Gastrocnemius medialis (tissue), 4 donors: ENCODE measurements around the gene MAPK8IP1. TPM values are rescaled to one million over a fixed set of nuclear protein-coding genes. Genes with fewer than 3 reads are reported as not detected.

Experiments used
- ATAC-seq, 2 donors: fragments of 150-250 bp; one replicate each; pipeline ENCODE4 v1.9.1; 2016
- DNase-seq, 2 donors: peaks; one replicate each; pipeline ENCODE4 v3.0.0-alpha.2; 2019
- H3K27ac ChIP-seq, 4 donors: fragments of 200-600 bp; sonication (generic); 1 replicate in 1 of 4; 2 replicates in 3 of 4; pipeline ENCODE4 v1.5.1; 2016 to 2018; ENCODE audit warnings: mild to moderate bottlenecking in 2 of 4, moderate library complexity in 1 of 4
- H3K27me3 ChIP-seq, 3 donors: fragments of 200-600 bp; sonication (generic) in 2 of 3; 1 replicate in 1 of 3; 2 replicates in 2 of 3; pipeline versions ENCODE4 v1.5.1 to v1.6.0; 2016 to 2019; ENCODE audit warnings: mild to moderate bottlenecking in 1 of 3, moderate library complexity in 1 of 3
- H3K36me3 ChIP-seq, 2 donors: fragments of 200-600 bp; sonication (generic) in 1 of 2; one replicate each; pipeline ENCODE4 v1.5.1; 2017 to 2018
- H3K4me1 ChIP-seq, 2 donors: fragments of 200-600 bp; sonication (generic) in 1 of 2; one replicate each; pipeline ENCODE4 v1.5.1; 2016 to 2017; ENCODE audit warnings: mild to moderate bottlenecking in 2 of 2
- H3K4me3 ChIP-seq, 4 donors: fragments of 200-600 bp; sonication (generic) in 3 of 4; 1 replicate in 1 of 4; 2 replicates in 3 of 4; pipeline ENCODE4 v1.5.1; 2016 to 2019; ENCODE audit warnings: mild to moderate bottlenecking in 2 of 4
- H3K9me3 ChIP-seq, 3 donors: fragments of 200-600 bp; sonication (generic) in 2 of 3; 1 replicate in 1 of 3; 2 replicates in 2 of 3; pipeline ENCODE4 v1.5.1; 2016 to 2019
- CTCF ChIP-seq, 5 experiments: fragments of 450-650 bp in 3 of 5; fragments of 200-600 bp in 2 of 5; sonication (generic) in 2 of 5; IDR thresholded peaks in 4 of 5; conservative IDR thresholded peaks in 1 of 5; 1 replicate in 4 of 5; 2 replicates in 1 of 5; pipeline ENCODE4 v1.5.1; 2016 to 2019; ENCODE audit warnings: antibody characterized with exemption in 5 of 5, mild to moderate bottlenecking in 3 of 5, moderate library complexity in 3 of 5
- POLR2A ChIP-seq, 2 donors: fragments of 450-650 bp; IDR thresholded peaks; one replicate each; pipeline ENCODE4 v1.6.1; 2017; ENCODE audit warnings: antibody characterized with exemption in 2 of 2, mild to moderate bottlenecking in 2 of 2, moderate library complexity in 2 of 2
- in situ Hi-C, 4 donors: fragments of 200-750 bp; cut with MboI; loops; one replicate each; pipeline versions ENCODE4 v1.15.0 to v1.8.0; 2017; ENCODE audit warnings: low sequenced_read_pairs in 4 of 4
- intact Hi-C: fragments of 100-400 bp; cut with DNase I; formaldehyde crosslinking; loops from one replicate; pipeline ENCODE4 v1.15.1; 2023; ENCODE audit warnings: low total_unique reads
- total RNA-seq, 4 donors: library from RNA; depleted of rRNA; stranded (reverse); fragments of >200 nt; gene quantifications; one replicate each; pipeline versions ENCODE4 v1.1.0 to v1.2.3, GENCODE V29; 2016

The MAPK8IP1 gene
- total RNA-seq, 4 donors from 2014 or later, result 1.4 to 4.0 (median 1.9) TPM

GRCh38 chr11:45894555-45895247 lies 9.2 kb downstream of the MAPK8IP1 start:
- in situ Hi-C loops (no loop called here), intact Hi-C loops (no loop called here)
- ATAC-seq (no peak), DNase-seq (no peak)
- TF ChIP-seq CTCF (IDR thresholded peaks at IDR 0.05 in 4 of 5, conservative IDR thresholded peaks at IDR 0.05 in 1 of 5), result no peak
- TF ChIP-seq POLR2A (IDR thresholded peaks at IDR 0.05), result no peak
- Histone ChIP-seq H3K27ac (no peak overlapping the region), H3K4me1 (peaks cover 0 to 10% of the 10 kb centered on the region in 2 donors), H3K27me3 (peaks cover 0 to 13% (median 8%) of the 10 kb centered on the region in 3 donors), H3K9me3 (no peaks in the 10 kb centered on the region), H3K36me3 (no peaks in the 10 kb centered on the region), H3K4me3 (no peak overlapping the region)

- peaks cover 0 to 11% of the 10 kb centered on the region in 2 donors for H3K4me1 ChIP-seq
- in situ Hi-C loops, result no loop called here
These were observed 10.3 kb downstream of the MAPK8IP1 start for GRCh38 chr11:45895553-45896259.

GRCh38 chr11:45896422-45896984 lies 11.1 kb downstream of the MAPK8IP1 start:
- DNase-seq (no peak), ATAC-seq (no peak)
- Histone ChIP-seq H3K27me3 (peaks cover 0 to 15% (median 8%) of the 10 kb centered on the region in 3 donors), H3K4me3 (no peak overlapping the region), H3K36me3 (no peaks in the 10 kb centered on the region), H3K27ac (no peak overlapping the region), H3K4me1 (peaks cover 0 to 16% of the 10 kb centered on the region in 2 donors), H3K9me3 (no peaks in the 10 kb centered on the region)
- intact Hi-C loops, result no loop called here
- TF ChIP-seq POLR2A (IDR thresholded peaks at IDR 0.05) (no peak), CTCF (IDR thresholded peaks at IDR 0.05 in 4 of 5, conservative IDR thresholded peaks at IDR 0.05 in 1 of 5) (no peak)
- in situ Hi-C loops, result no loop called here

More at GRCh38 chr11:45895553-45896259, 10.3 kb downstream of the MAPK8IP1 start:
- H3K36me3 ChIP-seq, result no peaks in the 10 kb centered on the region
- peaks cover 0 to 15% (median 8%) of the 10 kb centered on the region in 3 donors for H3K27me3 ChIP-seq
- no peaks in the 10 kb centered on the region for H3K9me3 ChIP-seq
- no peak overlapping the region for H3K4me3 ChIP-seq
- DNase-seq (no peak), ATAC-seq (no peak)
- intact Hi-C loops, result no loop called here
- H3K27ac ChIP-seq, result no peak overlapping the region
- TF ChIP-seq POLR2A (IDR thresholded peaks at IDR 0.05), result no peak
- TF ChIP-seq CTCF (IDR thresholded peaks at IDR 0.05 in 4 of 5, conservative IDR thresholded peaks at IDR 0.05 in 1 of 5), result no peak

GRCh38 chr11:45897556-45897955 lies 12.1 kb downstream of the MAPK8IP1 start:
- intact Hi-C loops, result no loop called here
- no peak for DNase-seq
- TF ChIP-seq CTCF (IDR thresholded peaks at IDR 0.05 in 4 of 5, conservative IDR thresholded peaks at IDR 0.05 in 1 of 5), result no peak
- TF ChIP-seq POLR2A (IDR thresholded peaks at IDR 0.05), result no peak

More at GRCh38 chr11:45897556-45897955, 12.1 kb downstream of the MAPK8IP1 start:
- no peaks in the 10 kb centered on the region for H3K36me3 ChIP-seq
- peaks cover 0 to 15% (median 8%) of the 10 kb centered on the region in 3 donors for H3K27me3 ChIP-seq
- peaks cover 0 to 16% of the 10 kb centered on the region in 2 donors for H3K4me1 ChIP-seq
- no peak overlapping the region for H3K4me3 ChIP-seq
- no peak overlapping the region for H3K27ac ChIP-seq
- in situ Hi-C loops, result no loop called here
- no peaks in the 10 kb centered on the region for H3K9me3 ChIP-seq
- no peak for ATAC-seq
